ENCODE measurements around the gene PAK6. TPM values are rescaled to one million over a fixed set of nuclear protein-coding genes. Genes with fewer than 3 reads are reported as not detected.

PAK6 gene
- polyA plus RNA-seq, 1 donor (not counting 4 experiments of a cell fraction or from before 2014, with no cell fraction given), result 11.5 TPM

DNA sequence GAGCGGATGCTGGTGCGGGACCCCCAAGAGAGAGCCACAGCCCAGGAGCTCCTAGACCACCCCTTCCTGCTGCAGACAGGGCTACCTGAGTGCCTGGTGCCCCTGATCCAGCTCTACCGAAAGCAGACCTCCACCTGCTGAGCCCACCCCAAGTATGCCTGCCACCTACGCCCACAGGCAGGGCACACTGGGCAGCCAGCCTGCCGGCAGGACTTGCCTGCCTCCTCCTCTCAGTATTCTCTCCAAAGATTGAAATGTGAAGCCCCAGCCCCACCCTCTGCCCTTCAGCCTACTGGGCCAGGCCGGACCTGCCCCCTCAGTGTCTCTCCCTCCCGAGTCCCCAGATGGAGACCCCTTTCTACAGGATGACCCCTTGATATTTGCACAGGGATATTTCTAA lies 37.1 kb downstream of the PAK6 start:
- H3K36me3 ChIP-seq (ENCODE audit: control insufficient read depth in 2 of 2, extremely low read depth in 1 of 2, insufficient read depth in 2 of 2, low read length in 2 of 2), result peaks cover 22 to 25% of the 10 kb centered on the region in 2 experiments
- H3K4me2 ChIP-seq (ENCODE audit: control insufficient read depth, extremely low read depth, insufficient read depth, low read depth, low read length), result no peak overlapping the region
- dilution Hi-C loops (cut with MboI; ENCODE audit: extremely low pct_ligation_motif_present, low sequenced_read_pairs), result no loop called here
- no peaks in the 10 kb centered on the region for H3K9me3 ChIP-seq (ENCODE audit: control insufficient read depth, low read depth, low read length)
- FAIRE-seq (no peak), DNase-seq (ENCODE audit: low read depth, low spot score) (no peak)
- no peak overlapping the region for H3K4me3 ChIP-seq (ENCODE audit: control insufficient read depth in 2 of 3, extremely low read depth in 1 of 3, insufficient read depth in 2 of 3, low read depth in 1 of 3, low read length in 3 of 3)
- no peaks in the 10 kb centered on the region for H3K4me1 ChIP-seq (ENCODE audit: control insufficient read depth, extremely low read depth, insufficient read depth, low read length)
- TF ChIP-seq, protein P1, sequence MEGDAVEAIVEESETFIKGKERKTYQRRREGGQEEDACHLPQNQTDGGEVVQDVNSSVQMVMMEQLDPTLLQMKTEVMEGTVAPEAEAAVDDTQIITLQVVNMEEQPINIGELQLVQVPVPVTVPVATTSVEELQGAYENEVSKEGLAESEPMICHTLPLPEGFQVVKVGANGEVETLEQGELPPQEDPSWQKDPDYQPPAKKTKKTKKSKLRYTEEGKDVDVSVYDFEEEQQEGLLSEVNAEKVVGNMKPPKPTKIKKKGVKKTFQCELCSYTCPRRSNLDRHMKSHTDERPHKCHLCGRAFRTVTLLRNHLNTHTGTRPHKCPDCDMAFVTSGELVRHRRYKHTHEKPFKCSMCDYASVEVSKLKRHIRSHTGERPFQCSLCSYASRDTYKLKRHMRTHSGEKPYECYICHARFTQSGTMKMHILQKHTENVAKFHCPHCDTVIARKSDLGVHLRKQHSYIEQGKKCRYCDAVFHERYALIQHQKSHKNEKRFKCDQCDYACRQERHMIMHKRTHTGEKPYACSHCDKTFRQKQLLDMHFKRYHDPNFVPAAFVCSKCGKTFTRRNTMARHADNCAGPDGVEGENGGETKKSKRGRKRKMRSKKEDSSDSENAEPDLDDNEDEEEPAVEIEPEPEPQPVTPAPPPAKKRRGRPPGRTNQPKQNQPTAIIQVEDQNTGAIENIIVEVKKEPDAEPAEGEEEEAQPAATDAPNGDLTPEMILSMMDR (optimal IDR thresholded peaks at IDR 0.05 in 1 of 3, IDR thresholded peaks at IDR 0.05 in 1 of 3, conservative IDR thresholded peaks at IDR 0.05 in 1 of 3; ENCODE audit: extremely low read depth in 1 of 3, insufficient read depth in 2 of 3, low read length in 3 of 3), result no peak
- no peak for TF ChIP-seq EZH2 (IDR thresholded peaks at IDR 0.05; ENCODE audit: low read length)
- H3K79me2 ChIP-seq (ENCODE audit: control insufficient read depth, insufficient read depth, low read length), result no peaks in the 10 kb centered on the region
- H2AFZ ChIP-seq (ENCODE audit: control insufficient read depth, low read length), result no peak overlapping the region
- H3K27me3 ChIP-seq (ENCODE audit: control insufficient read depth, extremely low read depth, insufficient read depth, low read length), result peaks cover 11% of the 10 kb centered on the region
- no peaks in the 10 kb centered on the region for H3K9me1 ChIP-seq (ENCODE audit: control insufficient read depth, extremely low read depth, insufficient read depth, low read length)
- H3K9ac ChIP-seq (ENCODE audit: control insufficient read depth, extremely low read depth, insufficient read depth, low read length), result no peak overlapping the region
- peaks cover 2% of the 10 kb centered on the region for H4K20me1 ChIP-seq (ENCODE audit: control insufficient read depth, extremely low read depth, insufficient read depth, low read length)
- H3K27ac ChIP-seq (ENCODE audit: control insufficient read depth, insufficient read depth, low read length), result no peak overlapping the region

GRCh38 chr15:40276927-40277326 lies 38.1 kb downstream of the PAK6 start:
- DNase-seq (ENCODE audit: low read depth, low spot score) (no peak), FAIRE-seq (no peak)
- Histone ChIP-seq H3K79me2 (ENCODE audit: control insufficient read depth, insufficient read depth, low read length) (no peaks in the 10 kb centered on the region), H3K9me1 (ENCODE audit: control insufficient read depth, extremely low read depth, insufficient read depth, low read length) (no peaks in the 10 kb centered on the region), H3K27me3 (ENCODE audit: control insufficient read depth, extremely low read depth, insufficient read depth, low read length) (peaks cover 21% of the 10 kb centered on the region), H3K36me3 (ENCODE audit: control insufficient read depth in 2 of 2, extremely low read depth in 1 of 2, insufficient read depth in 2 of 2, low read length in 2 of 2) (peaks cover 22 to 25% of the 10 kb centered on the region in 2 experiments), H3K4me3 (ENCODE audit: control insufficient read depth in 2 of 3, extremely low read depth in 1 of 3, insufficient read depth in 2 of 3, low read depth in 1 of 3, low read length in 3 of 3) (no peak overlapping the region), H3K9ac (ENCODE audit: control insufficient read depth, extremely low read depth, insufficient read depth, low read length) (no peak overlapping the region), H4K20me1 (ENCODE audit: control insufficient read depth, extremely low read depth, insufficient read depth, low read length) (peaks cover 2% of the 10 kb centered on the region), H3K9me3 (ENCODE audit: control insufficient read depth, low read depth, low read length) (no peaks in the 10 kb centered on the region), H3K4me1 (ENCODE audit: control insufficient read depth, extremely low read depth, insufficient read depth, low read length) (no peaks in the 10 kb centered on the region), H2AFZ (ENCODE audit: control insufficient read depth, low read length) (no peak overlapping the region), H3K4me2 (ENCODE audit: control insufficient read depth, extremely low read depth, insufficient read depth, low read depth, low read length) (no peak overlapping the region), H3K27ac (ENCODE audit: control insufficient read depth, insufficient read depth, low read length) (no peak overlapping the region)
- TF ChIP-seq, protein P1 (optimal IDR thresholded peaks at IDR 0.05 in 1 of 3, IDR thresholded peaks at IDR 0.05 in 1 of 3, conservative IDR thresholded peaks at IDR 0.05 in 1 of 3; ENCODE audit: extremely low read depth in 1 of 3, insufficient read depth in 2 of 3, low read length in 3 of 3), result no peak
- no peak for TF ChIP-seq EZH2 (IDR thresholded peaks at IDR 0.05; ENCODE audit: low read length)
- dilution Hi-C loops (cut with MboI; ENCODE audit: extremely low pct_ligation_motif_present, low sequenced_read_pairs), result no loop called here

All from keratinocyte (primary cell).